GM18519 (cell line): ENCODE results near the gene TBX1.
"Not testable (repeated sequence)": the region's sequence is repeated elsewhere in the genome, so short reads cannot be mapped to it uniquely, and the experiment has no call there.

Experiments used
- ATAC-seq: cut with Tn5 transposase; IDR thresholded peaks from one replicate; pipeline ENCODE4 v1.9.1; 2021; ENCODE audit warnings: mild to moderate bottlenecking, moderate library complexity; ENCODE audit not compliant: unreplicated experiment, low FRiP score

The TBX1 gene

DNA sequence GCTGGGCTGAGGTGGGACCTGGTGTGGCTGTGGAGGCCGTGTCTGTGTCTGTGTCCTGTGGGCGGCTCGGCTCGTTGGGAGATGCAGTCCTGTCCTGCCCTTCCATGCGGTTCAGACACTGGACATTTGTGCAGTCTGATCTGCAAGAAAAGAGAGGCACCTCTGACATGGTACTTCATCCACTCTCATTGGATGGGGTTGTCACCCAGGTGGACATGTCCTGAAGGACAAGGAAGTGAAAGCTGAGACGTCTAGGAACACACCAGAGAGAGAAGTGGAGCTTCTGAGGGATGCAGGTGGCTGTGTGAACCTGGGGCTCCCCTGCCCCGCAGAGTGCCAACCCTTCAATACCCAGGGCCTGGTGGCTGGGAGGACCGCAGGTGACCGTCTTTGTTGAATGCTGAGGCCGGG lies 18.4 kb downstream of the TBX1 start:
- no peak for ATAC-seq

DNA sequence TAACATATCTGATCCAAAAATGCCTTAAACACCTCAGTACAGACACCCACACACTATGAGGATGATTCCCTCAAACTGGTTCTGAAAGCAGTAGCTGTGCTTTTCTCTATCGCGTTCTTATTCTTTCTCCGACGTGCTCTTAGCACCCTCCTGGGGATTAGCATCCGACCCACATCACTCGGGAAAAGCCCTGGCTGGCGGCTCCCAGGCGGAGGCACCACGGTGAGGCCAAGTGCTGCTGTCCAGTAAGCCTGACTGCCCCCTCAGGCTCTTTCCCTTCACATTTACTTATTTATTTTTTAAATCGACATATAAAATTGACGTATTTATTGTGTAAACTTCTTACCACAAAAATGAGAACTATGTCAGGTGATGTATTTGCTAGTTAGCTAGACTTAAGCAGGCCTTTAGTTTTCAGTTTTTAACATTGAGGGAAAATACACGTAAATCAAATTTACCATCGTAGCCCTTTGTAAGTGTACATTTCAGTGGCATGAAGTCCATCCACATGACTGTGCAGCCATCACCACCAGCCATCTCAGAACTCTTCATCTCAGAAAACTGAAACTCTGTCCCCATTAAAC lies 19.2 kb downstream of the TBX1 start:
- no peak for ATAC-seq

DNA sequence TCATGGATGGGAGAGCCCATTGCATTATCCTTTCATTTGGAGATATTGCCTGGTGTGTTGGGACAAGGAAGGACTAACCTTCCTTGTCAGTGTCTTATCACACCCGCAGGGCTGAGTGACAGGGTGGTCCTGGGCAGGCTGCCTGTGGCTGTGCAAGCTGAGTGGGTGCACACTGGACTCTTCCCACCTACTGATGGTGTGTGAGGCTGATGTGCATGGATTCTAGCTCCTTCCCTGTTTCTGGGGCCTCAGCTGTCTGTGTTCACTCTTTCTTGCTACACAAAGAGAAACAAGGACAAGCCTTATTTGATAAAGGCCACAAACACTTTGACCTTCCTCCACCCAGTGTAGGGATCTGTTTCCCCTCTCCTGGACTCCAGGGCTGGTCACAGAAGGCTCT lies 22.0 kb downstream of the TBX1 start:
- ATAC-seq, result no peak

DNA sequence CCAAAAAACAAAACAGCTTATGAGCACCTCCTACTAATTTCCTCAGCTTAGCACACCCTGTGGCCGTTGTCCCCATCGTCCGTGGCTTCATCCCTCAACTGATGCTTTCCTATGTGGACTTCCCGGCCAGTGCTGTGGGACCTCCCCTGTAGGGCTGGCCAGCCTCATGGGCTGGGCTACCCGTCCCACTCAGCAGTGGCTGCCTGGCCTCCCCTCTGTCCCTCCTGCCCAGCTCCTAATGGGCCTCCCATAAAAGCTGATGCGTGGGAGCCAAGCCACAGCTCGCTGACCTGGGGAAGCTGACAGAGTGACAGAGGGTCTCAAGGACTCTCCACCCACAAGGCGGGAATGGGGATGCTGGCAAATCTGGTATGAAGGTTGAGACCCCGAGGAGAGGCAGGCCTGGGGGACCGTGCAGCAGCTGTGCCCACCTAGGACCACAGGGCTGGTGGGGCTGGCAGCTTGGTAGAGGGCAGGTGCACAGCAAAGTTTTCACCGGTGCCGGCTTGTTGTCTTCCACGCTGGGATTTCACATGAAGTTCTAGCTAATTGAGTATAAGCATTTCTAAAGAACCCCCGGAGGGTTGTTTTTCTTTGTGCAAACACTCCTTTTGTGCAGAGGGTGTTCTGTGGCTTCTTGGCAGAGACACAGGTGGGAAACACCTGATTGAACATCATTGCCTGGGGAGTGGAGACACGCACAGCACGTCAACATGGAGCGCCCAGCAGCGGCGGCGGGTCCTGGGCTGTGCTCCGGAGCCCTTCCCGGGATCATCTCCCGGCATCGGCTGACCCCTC lies 23.2 kb downstream of the TBX1 start:
- no peak for ATAC-seq

DNA sequence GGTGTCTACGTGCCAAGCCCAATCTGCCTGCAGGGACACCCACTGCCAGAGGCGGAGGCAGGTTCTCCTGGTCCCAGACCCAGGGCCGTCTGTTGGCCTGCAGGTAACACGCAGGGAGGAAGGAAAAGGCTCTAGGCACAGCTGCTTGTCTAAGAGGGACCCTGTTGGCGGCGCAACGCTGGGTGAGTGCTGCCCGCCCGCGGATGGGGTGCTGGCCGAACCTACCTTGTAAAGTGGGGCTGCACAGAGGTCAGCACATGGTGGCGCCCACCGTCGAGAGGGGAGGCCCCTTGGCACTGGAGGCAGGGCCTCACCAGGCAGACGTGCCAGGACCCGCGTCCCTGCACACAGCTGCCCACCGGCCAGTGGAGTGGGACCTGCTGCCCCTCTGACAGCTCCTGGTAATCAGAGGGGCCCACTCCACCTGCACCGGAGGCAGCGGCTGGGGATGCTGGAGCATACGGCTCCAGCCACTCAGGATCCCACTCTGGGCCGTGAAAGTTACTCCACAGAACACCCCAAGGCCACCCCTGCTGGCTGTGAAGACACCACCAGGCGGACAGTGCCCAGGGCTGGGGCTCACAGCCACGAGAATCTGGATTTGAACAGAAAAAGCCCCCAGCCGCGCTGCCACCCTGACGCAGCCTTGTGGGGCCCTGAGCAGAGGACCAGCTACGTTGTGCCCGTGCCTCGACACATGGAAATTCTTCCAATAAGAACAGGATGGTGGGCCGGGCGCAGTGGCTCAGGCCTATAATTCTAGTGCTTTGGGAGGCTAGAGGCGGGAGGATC lies 24.0 kb downstream of the TBX1 start:
- no peak for ATAC-seq

DNA sequence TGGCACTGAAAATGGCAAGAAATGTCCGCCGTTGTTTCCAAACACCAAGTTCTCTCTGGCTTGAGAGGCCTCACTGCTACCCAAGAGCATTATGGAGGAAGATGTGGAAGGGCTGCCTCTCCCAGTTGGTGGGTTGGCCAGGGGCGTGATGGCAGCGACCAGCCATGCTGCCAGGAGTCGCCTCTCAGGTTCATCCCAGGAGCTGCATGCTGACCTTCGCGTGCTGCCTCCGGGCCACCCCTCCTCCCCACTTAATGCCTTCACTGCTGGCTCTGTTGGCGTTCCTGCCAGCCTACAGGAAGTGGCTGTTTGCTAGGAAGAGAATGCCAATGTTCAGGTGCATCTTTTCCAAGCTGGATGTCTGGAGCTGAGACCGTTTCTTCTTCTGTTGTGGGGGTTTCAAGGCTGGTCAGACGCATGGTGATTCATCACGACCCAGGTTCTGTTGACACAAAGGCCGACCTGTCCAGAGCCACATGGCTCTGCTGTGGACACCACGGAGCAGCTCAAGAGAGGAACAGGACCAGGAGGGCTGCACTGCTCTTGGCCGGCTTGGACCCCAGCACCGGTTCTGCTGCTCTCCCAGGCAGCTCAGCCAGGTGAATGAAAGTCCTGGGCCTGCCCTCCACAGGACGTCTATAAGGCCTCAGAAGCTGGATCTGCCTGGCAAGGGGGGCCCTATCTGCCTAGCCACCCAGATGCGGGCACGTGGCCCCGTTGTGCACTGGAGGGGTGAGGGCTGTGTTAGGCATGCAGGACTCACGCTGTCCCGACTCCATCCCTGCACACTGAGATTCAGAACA lies 25.1 kb downstream of the TBX1 start:
- no peak for ATAC-seq

DNA sequence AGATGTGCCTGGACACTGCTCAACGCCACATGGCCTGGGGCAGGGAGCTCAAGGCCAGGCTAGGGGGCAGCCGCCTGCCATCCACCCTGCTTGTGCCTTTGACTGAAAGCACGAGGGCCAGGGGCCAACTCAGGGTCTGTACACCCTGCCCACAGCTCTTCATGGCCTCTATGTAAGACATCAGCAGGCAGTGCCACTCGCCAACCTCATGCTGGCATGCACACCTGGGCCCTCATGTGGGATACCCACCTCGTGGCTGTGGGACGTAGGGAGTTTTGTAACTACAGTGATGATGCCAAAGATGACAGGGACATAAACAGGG lies 25.6 kb downstream of the TBX1 start:
- no peak for ATAC-seq

DNA sequence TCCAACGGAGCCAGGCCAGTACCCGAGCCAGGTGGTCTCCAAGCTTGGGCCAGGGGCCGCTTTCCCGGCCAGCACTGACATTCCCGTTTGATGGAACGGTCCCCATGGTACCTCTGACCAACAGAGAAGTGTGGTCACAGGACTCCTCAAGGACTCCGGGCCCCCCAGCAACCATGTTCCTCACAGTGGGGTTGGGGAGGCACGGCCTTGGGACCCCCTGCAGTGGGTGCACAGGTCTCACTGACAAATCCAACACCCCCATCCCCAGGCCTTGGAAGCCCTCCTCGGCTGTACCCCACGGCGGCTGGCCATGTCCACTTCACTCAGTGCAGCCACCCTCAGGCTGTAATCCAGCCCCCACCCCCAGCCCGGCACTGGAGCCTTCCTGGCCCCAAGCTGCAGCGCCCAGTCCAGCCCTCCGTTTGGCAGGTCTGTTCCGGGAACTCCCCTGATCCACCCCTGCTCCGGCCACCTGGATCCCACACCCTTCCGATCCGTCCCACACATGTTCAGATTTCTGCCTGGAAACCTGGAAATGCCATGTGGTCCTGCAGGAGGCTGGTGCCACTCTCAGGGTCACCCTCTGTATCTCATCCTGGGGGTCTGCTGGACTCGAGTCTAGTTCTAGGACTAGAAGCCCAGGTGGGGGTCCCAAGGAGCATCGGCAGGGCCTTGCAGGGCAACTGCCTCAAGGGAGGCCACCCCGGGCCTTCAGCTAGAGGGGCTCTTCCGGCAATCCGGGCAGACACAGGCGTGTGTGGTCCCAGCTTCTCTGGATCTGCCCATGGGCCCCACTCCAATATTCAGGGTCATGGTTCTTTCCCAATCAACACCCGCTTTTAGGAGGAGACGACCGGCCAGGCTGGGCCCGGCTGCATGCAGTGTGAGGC lies 26.6 kb downstream of the TBX1 start:
- no peak for ATAC-seq

DNA sequence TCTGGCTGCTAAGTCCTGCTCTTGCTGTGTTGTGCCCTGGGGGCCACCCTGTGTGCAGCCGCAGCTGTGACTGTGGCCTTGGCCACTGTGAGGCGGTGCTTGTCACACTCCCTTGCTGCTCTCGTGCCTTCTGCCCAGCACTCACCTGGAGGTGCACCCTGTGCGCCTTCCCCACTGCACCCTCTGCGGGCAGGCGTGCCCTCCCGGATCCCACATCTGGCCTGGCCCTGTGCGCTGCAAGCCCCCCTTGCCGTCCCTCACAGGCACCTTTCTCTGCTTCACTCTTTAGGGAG lies 27.2 kb downstream of the TBX1 start:
- no peak for ATAC-seq

DNA sequence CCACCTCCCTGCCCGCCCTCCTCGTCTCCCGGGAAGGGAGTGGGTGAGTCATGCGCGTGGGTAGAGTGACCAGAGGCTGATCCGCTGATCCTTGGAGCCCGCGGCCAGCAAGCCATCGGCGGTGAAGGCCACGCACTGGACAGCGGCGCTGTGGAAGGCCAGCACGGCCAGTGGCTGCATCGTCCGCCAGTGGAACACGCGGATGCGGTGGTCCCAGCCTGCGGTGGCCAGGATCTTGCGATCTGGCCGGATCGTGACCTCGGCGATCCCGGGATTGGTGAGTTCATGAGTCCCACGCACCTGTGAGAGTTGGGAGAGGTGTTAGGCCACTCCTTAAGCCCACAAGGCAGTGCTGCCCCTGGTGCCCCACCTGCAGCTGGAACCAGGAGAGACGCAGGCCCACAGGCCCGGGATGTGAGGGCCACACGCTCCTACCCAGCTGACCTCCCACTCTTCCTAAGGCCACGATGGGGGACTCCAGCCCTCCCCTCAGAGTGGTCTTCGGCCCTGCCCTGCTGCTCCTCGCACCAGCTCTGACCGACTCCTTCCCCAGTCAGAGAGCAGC lies 28.2 kb downstream of the TBX1 start:
- ATAC-seq, result no peak

DNA sequence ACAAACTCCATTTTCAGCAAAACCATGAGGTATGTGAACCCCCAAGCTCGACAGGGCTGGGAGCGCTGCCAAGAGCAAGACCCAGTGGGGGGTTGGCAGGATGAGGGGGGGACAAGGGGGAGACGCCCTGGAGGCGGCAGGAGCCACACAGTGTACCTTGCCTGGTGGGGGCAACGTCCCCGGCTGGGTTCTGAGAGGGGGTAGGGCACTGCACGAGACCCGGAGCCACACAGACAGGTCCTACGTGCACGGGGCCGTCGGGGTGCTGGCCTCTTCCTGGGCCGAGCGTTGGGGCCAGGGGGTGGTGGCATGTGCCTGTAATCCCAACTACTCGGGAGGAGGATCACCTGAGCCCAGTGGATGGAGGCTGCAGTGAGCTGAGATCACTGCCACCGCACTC lies 28.8 kb downstream of the TBX1 start:
- no peak for ATAC-seq

DNA sequence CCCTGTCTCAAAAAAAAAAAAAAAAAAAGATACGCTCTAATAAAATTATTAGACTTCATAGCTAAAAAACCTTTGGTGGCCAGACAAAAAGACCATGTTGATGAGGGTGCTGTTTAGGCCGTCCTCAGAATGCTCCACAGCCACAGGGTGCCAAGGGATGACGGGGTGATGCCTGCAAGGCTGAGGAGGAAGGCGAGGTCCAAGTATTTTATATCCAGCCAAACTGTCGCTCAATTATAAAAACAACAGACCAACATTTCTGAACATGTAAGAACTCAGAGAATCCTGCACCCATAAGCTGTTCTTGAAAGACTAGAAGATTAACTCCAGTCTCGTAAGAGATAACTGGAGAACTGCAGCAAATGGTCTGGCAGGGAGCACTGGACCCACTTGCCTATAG lies 29.2 kb downstream of the TBX1 start:
- no peak for ATAC-seq

DNA sequence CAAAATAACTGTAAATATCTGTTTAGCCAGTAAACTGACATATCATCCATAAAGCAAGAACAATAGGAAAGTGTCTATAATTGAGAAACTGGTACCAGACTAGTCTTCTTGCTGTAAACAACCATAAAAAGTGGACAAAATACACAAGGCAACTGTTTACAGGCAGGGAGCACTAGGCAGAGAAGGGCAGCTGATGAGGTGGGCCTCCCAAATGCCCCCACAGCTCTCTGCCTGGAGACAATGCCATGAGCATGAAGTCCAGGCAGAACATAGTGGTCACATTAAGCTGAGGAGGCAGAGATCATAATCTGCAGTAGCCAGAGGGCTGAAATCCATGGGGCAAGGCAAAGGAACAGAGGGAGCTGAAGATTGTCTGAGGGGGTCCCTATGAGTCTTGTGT lies 30.7 kb downstream of the TBX1 start:
- ATAC-seq, result no peak

DNA sequence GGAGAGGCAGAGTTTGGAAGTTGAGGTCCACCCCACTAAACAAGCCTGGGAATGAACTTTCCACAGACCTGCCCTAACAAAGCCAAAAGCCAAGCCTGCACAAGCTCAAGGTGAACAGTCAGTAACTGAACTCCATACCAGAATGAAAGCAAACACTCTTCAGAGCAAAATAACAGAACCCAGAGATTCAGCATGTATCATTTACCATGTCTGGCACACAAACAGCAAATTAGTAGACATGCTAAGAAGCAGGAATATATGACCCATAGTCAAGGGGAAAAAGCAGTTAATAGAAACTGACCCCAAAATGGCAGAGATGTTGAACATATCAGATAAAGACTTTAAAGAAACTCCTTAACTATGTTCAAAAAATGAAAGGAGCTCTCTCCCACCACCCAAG lies 31.3 kb downstream of the TBX1 start:
- no peak for ATAC-seq

DNA sequence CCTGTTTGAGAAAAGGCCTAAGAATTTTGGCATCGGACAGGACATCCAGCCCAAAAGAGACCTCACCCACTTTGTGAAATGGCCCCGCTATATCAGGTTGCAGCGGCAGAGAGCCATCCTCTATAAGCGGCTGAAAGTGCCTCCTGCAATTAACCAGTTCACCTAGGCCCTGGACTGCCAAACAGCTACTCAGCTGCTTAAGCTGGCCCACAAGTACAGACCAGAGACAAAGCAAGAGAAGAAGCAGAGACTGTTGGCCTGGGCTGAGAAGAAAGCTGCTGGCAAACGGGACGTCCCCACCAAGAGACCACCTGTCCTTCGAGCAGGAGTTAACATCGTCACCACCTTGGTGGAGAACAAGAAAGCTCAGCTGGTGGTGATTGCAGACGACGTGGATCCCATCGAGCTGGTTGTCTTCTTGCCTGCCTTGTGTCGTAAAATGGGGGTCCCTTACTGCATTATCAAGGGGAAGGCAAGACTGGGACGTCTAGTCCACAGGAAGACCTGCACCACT lies 31.9 kb downstream of the TBX1 start:
- not testable (repeated sequence) for ATAC-seq

DNA sequence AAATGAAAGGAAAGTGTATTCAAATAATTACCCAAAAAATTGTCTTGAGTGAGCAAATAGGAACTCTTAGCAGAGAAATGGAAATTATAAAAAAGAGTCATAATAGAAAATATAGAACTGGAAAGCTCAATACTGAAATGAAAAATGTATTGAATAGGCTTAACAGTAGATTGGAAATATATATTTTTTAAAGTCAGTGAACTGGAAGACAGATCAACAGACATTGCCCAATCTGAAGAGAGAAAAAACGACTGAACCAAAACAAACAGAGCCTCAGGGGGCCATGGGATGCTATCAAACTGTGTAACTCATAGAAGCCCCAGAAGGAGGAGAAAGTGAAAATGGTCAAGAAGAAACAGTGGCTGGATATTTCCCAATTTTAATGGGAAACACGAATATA lies 32.6 kb downstream of the TBX1 start:
- no peak for ATAC-seq

DNA sequence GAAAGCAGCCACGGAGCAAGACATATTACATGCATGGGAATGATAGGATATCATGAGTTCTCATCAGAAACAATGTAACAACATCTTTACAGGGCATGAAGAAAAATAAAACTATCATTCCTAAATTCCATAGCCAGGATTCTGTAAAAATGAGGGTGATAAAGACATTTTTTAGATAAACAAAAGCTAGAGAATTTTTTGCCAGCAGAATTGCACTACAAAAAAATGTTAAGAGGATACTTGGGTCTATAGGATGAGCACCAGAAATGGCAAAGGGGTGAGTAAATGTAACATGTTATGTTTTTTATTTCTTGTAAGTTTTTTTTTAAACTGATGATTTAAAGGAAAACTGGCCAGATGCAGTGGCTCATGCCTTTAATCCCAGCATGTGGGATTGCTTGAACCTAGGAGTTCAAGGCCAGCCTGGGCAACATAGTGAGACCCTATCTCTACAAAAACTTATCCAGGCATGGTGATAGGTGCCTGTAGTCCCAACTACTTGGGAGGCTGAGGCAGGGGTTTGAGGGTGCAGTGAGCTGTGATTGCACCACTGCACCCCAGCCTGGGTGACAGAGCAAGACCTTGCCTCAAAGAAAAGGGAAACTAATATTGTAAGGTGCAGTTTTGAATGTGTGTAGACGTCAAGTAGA lies 33.2 kb downstream of the TBX1 start:
- no peak for ATAC-seq

DNA sequence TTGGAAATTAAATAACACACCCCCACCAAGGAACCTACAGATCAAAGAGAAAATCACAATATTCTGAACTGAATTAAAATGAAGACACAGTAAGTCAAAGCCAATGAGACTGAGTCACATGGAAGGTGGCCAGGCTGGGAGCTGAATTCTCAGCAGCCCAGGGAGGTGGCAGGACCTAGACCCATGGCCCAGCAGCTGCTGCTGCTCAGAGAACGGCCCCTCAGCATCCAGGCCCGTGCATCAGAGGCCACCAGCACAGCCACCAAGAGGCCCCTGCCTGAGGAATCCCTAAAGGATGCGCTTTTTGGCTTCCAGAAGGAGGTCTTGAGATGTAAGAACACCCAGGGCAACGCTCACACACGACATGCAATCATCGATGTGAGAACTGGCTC lies 35.0 kb downstream of the TBX1 start:
- ATAC-seq, result no peak

DNA sequence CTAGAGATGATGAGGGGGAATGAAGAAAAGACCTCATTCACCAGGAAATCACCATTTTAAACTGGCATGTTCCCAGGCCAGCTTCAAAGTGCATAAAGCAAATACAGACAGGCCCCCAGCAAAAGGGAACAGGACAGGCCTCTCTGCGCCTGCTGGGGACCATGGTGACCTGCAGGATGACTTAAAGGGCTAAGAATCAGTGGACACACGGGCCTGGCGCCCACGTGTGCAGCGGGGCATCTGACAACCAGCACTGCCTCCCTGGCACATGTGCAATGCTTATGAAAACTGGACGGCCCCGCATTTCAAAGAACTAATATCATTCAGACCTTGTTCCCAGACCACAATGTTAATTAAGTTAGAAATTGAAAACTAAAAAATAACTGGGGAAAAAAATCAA lies 35.6 kb downstream of the TBX1 start:
- ATAC-seq, result no peak
